ENCODE results near the gene TRUB2. TPM values are rescaled to one million over a fixed set of nuclear protein-coding genes. Genes with fewer than 3 reads are reported as not detected.

The TRUB2 gene
- total and polyA plus RNA-seq, 7 donors, result 20.6 to 38.4 (median 28.3) TPM

DNA sequence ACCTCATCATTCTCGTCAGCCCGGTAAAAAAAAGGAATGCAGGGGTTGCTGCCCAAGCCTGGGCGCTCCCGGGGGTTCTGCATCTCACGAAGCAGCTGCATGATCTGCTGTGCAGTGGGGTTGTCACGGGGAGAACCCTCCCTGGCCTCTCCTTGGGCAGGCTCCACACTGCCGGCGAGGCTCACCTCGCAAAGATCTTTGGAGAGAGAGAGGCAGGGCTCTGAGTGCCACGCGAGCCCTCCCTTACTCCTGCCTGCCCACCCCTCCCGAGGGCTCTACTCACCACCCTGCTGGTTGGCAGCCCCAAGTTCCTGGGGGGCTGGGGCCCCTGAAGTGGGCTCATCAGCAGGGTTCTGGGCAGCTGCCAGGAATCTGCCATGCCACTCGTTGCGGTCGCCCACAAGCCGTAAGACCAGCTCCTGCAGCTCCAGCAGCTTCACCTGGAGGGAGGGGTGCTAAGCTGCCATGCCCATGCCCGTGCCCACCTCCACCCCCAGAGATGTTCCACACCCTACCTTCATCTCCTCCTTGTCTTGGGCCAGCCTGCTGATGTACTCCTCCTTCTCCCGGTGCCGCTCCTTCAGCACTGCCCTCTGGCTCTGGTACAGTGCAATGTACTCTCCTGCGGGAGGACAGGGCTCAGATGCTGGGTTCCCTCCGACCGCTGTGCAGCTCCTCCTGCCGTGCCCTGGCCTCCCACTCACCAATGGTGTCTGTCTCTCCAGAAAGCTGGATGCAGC is 65.0 kb downstream of the TRUB2 start:
- intact Hi-C loops (cut with DNase I), result no loop called here
- Histone ChIP-seq H3K36me3 (ENCODE audit: insufficient read depth in 1 of 2, low read depth in 1 of 2) (peaks cover 9 to 64% of the 10 kb centered on the region in 2 donors), H3K27ac (no peak overlapping the region), H3K27me3 (ENCODE audit: insufficient read depth in 3 of 3, low read length in 2 of 3) (peaks cover 0 to 2% (median under 1%) of the 10 kb centered on the region in 3 donors), H3K9me3 (no peaks in the 10 kb centered on the region), H3K4me3 (no peak overlapping the region), H3K4me1 (no peaks in the 10 kb centered on the region)
- no peak for DNase-seq
- peak in 1 of 4 donors; percentile 26 for ATAC-seq
- 80 to 81% (median 80%) methylated on average over 23 of the region's 23 CpGs for WGBS, 3 donors
- no peak for TF ChIP-seq CTCF (IDR thresholded peaks at IDR 0.05)

Other genes starting within 250 kb of the TRUB2 start
- 100 to 1,000 TPM; 102 to 150 (median 116) TPM for gene PTGES2, start 194.7 kb downstream of the TRUB2 start, total RNA-seq
- 100 to 1,000 TPM in 2 of 3 donors, 10 to 100 TPM in 1; 61.2 to 134 (median 119) TPM for gene PTGES2, start 194.7 kb downstream of the TRUB2 start, polyA plus RNA-seq
- gene LCN2, start 173.0 kb downstream of the TRUB2 start, total RNA-seq, result 1 to 10 TPM in 2 of 4 donors, under 1 TPM in 1, not detected in 1; 0.47 to 2.1 (median 1.4) TPM
- under 1 TPM; 0.08 to 0.90 (median 0.69) TPM for gene LCN2, start 173.0 kb downstream of the TRUB2 start, polyA plus RNA-seq
- gene BBLN, start 162.2 kb downstream of the TRUB2 start, total RNA-seq, result 10 to 100 TPM; 14.0 to 21.3 (median 17.8) TPM
- 10 to 100 TPM; 23.1 to 36.2 (median 27.8) TPM for gene BBLN, start 162.2 kb downstream of the TRUB2 start, polyA plus RNA-seq
- 100 to 1,000 TPM in 3 of 4 donors, 10 to 100 TPM in 1; 86.0 to 119 (median 109) TPM for gene CIZ1, start 130.9 kb downstream of the TRUB2 start, total RNA-seq
- 10 to 100 TPM; 36.2 to 84.7 (median 49.9) TPM for gene CIZ1, start 130.9 kb downstream of the TRUB2 start, polyA plus RNA-seq
- gene DNM1, start 119.1 kb downstream of the TRUB2 start, total RNA-seq, result 1 to 10 TPM; 1.2 to 5.4 (median 3.2) TPM
- gene DNM1, start 119.1 kb downstream of the TRUB2 start, polyA plus RNA-seq, result 1 to 10 TPM; 1.1 to 2.4 (median 1.5) TPM
- gene GOLGA2, start 46.4 kb downstream of the TRUB2 start, total RNA-seq, result 10 to 100 TPM; 63.5 to 85.3 (median 76.7) TPM
- 10 to 100 TPM; 57.2 to 79.4 (median 72.4) TPM for gene GOLGA2, start 46.4 kb downstream of the TRUB2 start, polyA plus RNA-seq
- gene SWI5, start 46.2 kb downstream of the TRUB2 start, total RNA-seq, result 10 to 100 TPM in 3 of 4 donors, 1 to 10 TPM in 1; 10.0 to 24.7 (median 13.0) TPM
- 10 to 100 TPM; 20.1 to 23.0 (median 22.6) TPM for gene SWI5, start 46.2 kb downstream of the TRUB2 start, polyA plus RNA-seq
- gene COQ4, start 392 bp upstream of the TRUB2 start, total RNA-seq, result 10 to 100 TPM; 20.0 to 26.8 (median 23.1) TPM
- 10 to 100 TPM; 32.3 to 60.9 (median 45.9) TPM for gene COQ4, start 392 bp upstream of the TRUB2 start, polyA plus RNA-seq
- gene SLC27A4, start 18.1 kb upstream of the TRUB2 start, total RNA-seq, result 10 to 100 TPM; 10.4 to 26.2 (median 17.9) TPM
- 10 to 100 TPM; 24.7 to 61.5 (median 40.1) TPM for gene SLC27A4, start 18.1 kb upstream of the TRUB2 start, polyA plus RNA-seq
- 10 to 100 TPM; 34.5 to 58.7 (median 52.3) TPM for gene URM1, start 48.9 kb upstream of the TRUB2 start, total RNA-seq
- 100 to 1,000 TPM in 1 of 3 donors, 10 to 100 TPM in 2; 57.9 to 111 (median 88.1) TPM for gene URM1, start 48.9 kb upstream of the TRUB2 start, polyA plus RNA-seq
- 1 to 10 TPM; 2.2 to 6.5 (median 4.0) TPM for gene CERCAM, start 98.4 kb upstream of the TRUB2 start, total RNA-seq
- gene CERCAM, start 98.4 kb upstream of the TRUB2 start, polyA plus RNA-seq, result 1 to 10 TPM; 1.7 to 2.5 (median 2.3) TPM
- gene ODF2, start 133.6 kb upstream of the TRUB2 start, total RNA-seq, result 10 to 100 TPM in 1 of 4 donors, 1 to 10 TPM in 3; 6.7 to 12.3 (median 7.4) TPM
- gene ODF2, start 133.6 kb upstream of the TRUB2 start, polyA plus RNA-seq, result 10 to 100 TPM in 2 of 3 donors, 1 to 10 TPM in 1; 9.6 to 20.5 (median 14.2) TPM
- 10 to 100 TPM; 16.1 to 25.7 (median 23.5) TPM for gene GLE1, start 182.3 kb upstream of the TRUB2 start, total RNA-seq
- gene GLE1, start 182.3 kb upstream of the TRUB2 start, polyA plus RNA-seq, result 10 to 100 TPM; 10.3 to 29.5 (median 13.2) TPM
- gene SPTAN1, start 230.1 kb upstream of the TRUB2 start, total RNA-seq, result 10 to 100 TPM; 42.6 to 91.4 (median 56.2) TPM
- gene SPTAN1, start 230.1 kb upstream of the TRUB2 start, polyA plus RNA-seq, result 10 to 100 TPM; 18.1 to 30.7 (median 26.4) TPM

All from psoas muscle (tissue), 8 donors.